K562 (cell line): Measurements from ENCODE around the gene SPATC1L. TPM values are rescaled to one million over a fixed set of nuclear protein-coding genes. Genes with fewer than 3 reads are reported as not detected.

ENCODE experiments used
- ATAC-seq: fragments of 200-7000 bp; cut with Tn5 transposase; 3 replicates; pipeline ENCODE4 v1.9.1; 2020; ENCODE audit warnings: moderate library complexity
- BruUV-seq: library from RNA; stranded (reverse); fragments of 400-500 nt; replicated peaks from 2 replicates; lab custom pipeline; 2021; lab: Mats Ljungman, UMichigan
- CTCF ChIA-PET: fragments of 300-600 bp; formaldehyde crosslinking; extraction: SDS; loops from one replicate; lab custom pipeline; 2021; ENCODE audit warnings: low intra/inter-chr PET ratio; lab: Yijun Ruan, JAX
- POLR2A ChIA-PET: fragments of 300-600, 350-650 bp; sonication (Branson Sonifier 250); formaldehyde crosslinking; extraction: SDS; loops from one replicate; lab custom pipeline; 2021; ENCODE audit warnings: antibody characterized with exemption, inconsistent platforms; lab: Yijun Ruan, JAX
- DNase-seq, 4 experiments: peaks; one replicate each; pipeline versions ENCODE4 v3.0.0 to v3.0.0-alpha.2; 2011 to 2018; ENCODE audit warnings: low spot score in 3 of 4, mixed read lengths in 3 of 4; ENCODE audit errors: extremely low read depth in 1 of 4
- FAIRE-seq: peaks from 2 replicates; lab custom pipeline; 2011; peaks lifted over from hg19 to GRCh38; lab: Jason Lieb, UNC
- H2AFZ ChIP-seq: 2 replicates; pipeline ENCODE4 v1.6.0; 2011; ENCODE audit warnings: low read depth, low read length, control low read depth, inconsistent platforms
- H3K27ac ChIP-seq: fragments of 200-600 bp; 3 replicates; pipeline ENCODE4 v1.8.0; 2011; ENCODE audit warnings: low read depth, mild to moderate bottlenecking, control low read depth, inconsistent platforms, low read length, moderate library complexity, mixed read lengths; ENCODE audit errors: extremely low read depth
- H3K27me3 ChIP-seq, 2 experiments: fragments of 300-600 bp in 1 of 2; 2 replicates in 1 of 2; 3 replicates in 1 of 2; pipeline versions ENCODE4 v1.6.0 to v1.8.0; 2011; ENCODE audit warnings: inconsistent platforms in 2 of 2, low read length in 2 of 2, mild to moderate bottlenecking in 1 of 2, mixed read lengths in 1 of 2, moderate library complexity in 1 of 2; ENCODE audit not compliant: control insufficient read depth in 2 of 2, insufficient read depth in 2 of 2
- H3K36me3 ChIP-seq: fragments of 300-600 bp; 3 replicates; pipeline ENCODE4 v1.8.0; 2011; ENCODE audit warnings: mild to moderate bottlenecking, low read length, inconsistent platforms; ENCODE audit not compliant: control insufficient read depth, insufficient read depth
- H3K4me1 ChIP-seq, 2 experiments: fragments of 200-600 bp in 1 of 2; replicated peaks in 1 of 2; 2 replicates in 1 of 2; 3 replicates in 1 of 2; pipeline versions ENCODE4 v1.5.1 to v1.8.0; 2011; ENCODE audit warnings: inconsistent platforms in 2 of 2, low read length in 2 of 2, mild to moderate bottlenecking in 1 of 2, mixed read lengths in 1 of 2, moderate library complexity in 1 of 2; ENCODE audit not compliant: control insufficient read depth in 2 of 2, insufficient read depth in 2 of 2
- H3K4me2 ChIP-seq: 2 replicates; pipeline ENCODE4 v1.6.1; 2011; ENCODE audit warnings: low read length, control low read depth, inconsistent platforms, mixed read lengths; ENCODE audit not compliant: insufficient read depth
- H3K4me3 ChIP-seq: fragments of 200-600 bp; sonication (generic), shearing (Covaris generic); 2 replicates; pipeline ENCODE4 v1.5.1; 2016; ENCODE audit warnings: control low read depth, inconsistent platforms
- H3K79me2 ChIP-seq: fragments of 200-600 bp; 3 replicates; pipeline ENCODE4 v1.8.0; 2011; ENCODE audit warnings: low read length, inconsistent platforms; ENCODE audit not compliant: control insufficient read depth, insufficient read depth
- H3K9ac ChIP-seq, 2 experiments: 2 replicates each; pipeline versions ENCODE4 v1.6.0 to v1.6.1; 2011; ENCODE audit warnings: low read depth in 2 of 2, low read length in 2 of 2, control low read depth in 1 of 2, inconsistent platforms in 1 of 2, mild to moderate bottlenecking in 1 of 2, mixed read lengths in 1 of 2; ENCODE audit not compliant: insufficient read depth in 1 of 2
- H3K9me1 ChIP-seq: one replicate; pipeline ENCODE4 v1.6.0; 2011; ENCODE audit warnings: inconsistent platforms, mild to moderate bottlenecking, low read length, moderate library complexity; ENCODE audit not compliant: control insufficient read depth, insufficient read depth
- H3K9me3 ChIP-seq: replicated peaks from 2 replicates; pipeline ENCODE4 v1.5.1; 2011; ENCODE audit warnings: low read depth, low read length, inconsistent platforms; ENCODE audit not compliant: control insufficient read depth, insufficient read depth
- H4K20me1 ChIP-seq: replicated peaks from 2 replicates; pipeline ENCODE4 v1.6.1; 2011; ENCODE audit warnings: low read length, inconsistent platforms, mixed read lengths; ENCODE audit not compliant: control insufficient read depth, insufficient read depth
- HMGN3 ChIP-seq: IDR thresholded peaks from 2 replicates; pipeline ENCODE4 v1.6.1; 2011; ENCODE audit warnings: borderline replicate concordance, low read depth, mild to moderate bottlenecking, mixed read lengths, low read length; ENCODE audit not compliant: insufficient read length; ENCODE audit errors: extremely low read depth
- POLR2H ChIP-seq: IDR thresholded peaks from 2 replicates; pipeline ENCODE4 v1.6.1; 2016; ENCODE audit warnings: missing genetic modification characterization, low read depth, mild to moderate bottlenecking, control low read depth, missing compliant biosample characterization, moderate library complexity
- SREBF1 ChIP-seq: fragments of 150-350 bp; IDR thresholded peaks from 2 replicates; pipeline ENCODE4 v1.6.1; 2014; ENCODE audit warnings: antibody characterized with exemption, low read depth, low read length, borderline replicate concordance
- ZBTB1 ChIP-seq: sonication (generic); formaldehyde crosslinking; IDR thresholded peaks from 2 replicates; pipeline ENCODE4 v1.8.1; 2023; ENCODE audit warnings: missing genetic modification reagents, low read depth, mild to moderate bottlenecking, borderline replicate concordance
- ZNF280B ChIP-seq: fragments of 250-450 bp; sonication (Bioruptor Pico); IDR thresholded peaks from 2 replicates; pipeline ENCODE4 v1.5.1; 2021; ENCODE audit warnings: mild to moderate bottlenecking
- ZNF395 ChIP-seq: fragments of 200-800 bp; sonication (Bioruptor generic); IDR thresholded peaks from 2 replicates; pipeline ENCODE4 v1.6.1; 2017; ENCODE audit warnings: missing genetic modification characterization, missing compliant biosample characterization
- WGBS: fragments of 100-300 bp; shearing (Covaris generic); methylation state at CpG from one replicate; pipeline ENCODE4 v1.1.6; 2016; ENCODE audit warnings: low coverage, mixed read lengths; ENCODE audit not compliant: insufficient coverage; ENCODE audit errors: missing lambda C conversion rate; 5-methylcytosine and 5-hydroxymethylcytosine counted together
- in situ Hi-C: fragments of 300-500 bp; cut with MboI; formaldehyde crosslinking; loops from 4 replicates; pipeline ENCODE4 v1.15.0; 2018; ENCODE audit warnings: inconsistent platforms, mixed read lengths
- intact Hi-C: fragments of 100-400 bp; cut with micrococcal nuclease; formaldehyde crosslinking; loops from 2 replicates; pipeline ENCODE4 v1.14.2; 2022
- polyA plus RNA-seq, 8 experiments: library from polyadenylated mRNA; depleted of rRNA in 4 of 8; stranded (reverse) in 5 of 8; unstranded in 3 of 8; fragments of >200 nt; fragmentation: Nextera tagmentation in 2 of 8; fragmentation: Illumina TruSeq in 1 of 8; extraction: Ambion mirVana in 2 of 8; extraction: Trizol in 1 of 8; gene quantifications; 2 replicates each; pipeline versions ENCODE4 v1.2.1 to v1.2.3, GENCODE V29; 2011 to 2014; ENCODE audit warnings: inconsistent platforms in 1 of 8, missing spikeins in 1 of 8
- total RNA-seq, 7 experiments: library from RNA; depleted of rRNA in 6 of 7; stranded (reverse); fragments of >200 nt in 6 of 7; fragmentation: Illumina TruSeq in 2 of 7; extraction: Trizol in 2 of 7; gene quantifications; 2 replicates each; pipeline versions ENCODE4 v1.2.1 to v1.2.3, GENCODE V29; 2011 to 2021; ENCODE audit warnings: low replicate concordance in 1 of 7
- TF ChIP-seq, protein P1 (sequence below): sonication (generic); formaldehyde crosslinking; IDR thresholded peaks from 2 replicates; pipeline ENCODE4 v1.8.0; 2022; ENCODE audit warnings: missing genetic modification reagents, mild to moderate bottlenecking, borderline replicate concordance

The SPATC1L gene
- total and polyA plus RNA-seq, 9 of the 15 experiments (the other 6 are each of a cell fraction or from before 2014, with no cell fraction given): 0.14 to 121 (median 34.0) TPM; not detected in 1

DNA sequence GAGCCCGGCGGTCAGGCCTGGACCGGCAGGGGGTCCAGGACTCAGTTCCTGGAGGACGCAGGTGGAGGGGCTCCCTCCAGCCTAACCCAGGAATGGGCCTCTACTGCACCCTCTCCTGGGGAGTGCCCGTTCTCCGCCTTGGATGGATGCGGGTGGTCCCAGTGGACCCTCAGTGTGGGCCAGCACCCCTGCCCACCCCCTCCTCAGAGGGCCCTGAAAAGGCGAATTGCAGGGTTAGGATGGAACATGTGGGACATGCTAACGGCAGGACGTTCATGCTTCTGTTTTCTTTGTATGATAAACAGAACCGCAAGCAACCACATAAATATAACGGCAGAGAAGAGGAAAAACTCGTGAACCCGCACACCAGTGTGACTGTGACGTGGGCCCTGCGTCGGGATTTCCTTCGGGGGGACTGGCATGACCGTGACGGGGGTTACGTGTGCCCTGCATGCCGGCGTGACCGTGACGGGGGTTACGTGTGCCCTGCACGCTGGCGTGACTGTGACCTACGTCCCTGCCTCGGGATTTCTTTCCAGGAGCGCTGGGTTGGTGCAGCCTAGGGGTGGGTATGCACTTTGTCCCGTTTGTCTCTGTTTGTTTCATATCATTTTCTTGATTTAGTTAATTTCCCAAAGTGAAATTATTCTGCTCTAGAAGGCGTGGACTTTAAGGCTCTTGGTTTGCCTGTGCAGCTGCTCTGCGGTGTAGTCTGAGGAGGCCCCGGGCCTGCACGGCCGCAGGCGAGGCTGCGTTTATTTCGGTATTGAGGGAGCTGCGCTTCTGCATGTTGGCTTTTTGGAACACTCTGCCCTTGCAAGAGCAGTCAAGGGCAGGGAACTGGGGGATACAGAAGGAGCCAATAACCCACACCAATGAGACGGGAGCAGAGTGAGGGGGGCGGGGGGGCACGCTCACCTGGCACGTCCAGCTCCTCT lies 32.0 kb downstream of the SPATC1L start:
- ATAC-seq: no peak
- in situ Hi-C loops (no loop called here), intact Hi-C loops (loop anchor here (2.0 to 5.0 kb wide), 3 partner anchors 37 to 75 kb away; partner anchors contain the start of gene LSS)
- Histone ChIP-seq H3K27me3 (no peaks in the 10 kb centered on the region), H3K79me2 (no peaks in the 10 kb centered on the region; the same call in 2 of the 3 replicates), H3K9me3 (no peaks in the 10 kb centered on the region), H4K20me1 (no peaks in the 10 kb centered on the region), H3K36me3 (peaks cover 13% of the 10 kb centered on the region; the same call in 2 of the 3 replicates), H3K9ac (peak overlapping the region; percentile 68 to 87; a peak in 3 of 4 replicates), H3K4me2 (peak overlapping the region; percentile 75), H3K9me1 (no peaks in the 10 kb centered on the region), H3K27ac (peak overlapping the region; percentile 74; the same call in 2 of the 3 replicates), H3K4me3 (no peak overlapping the region), H2AFZ (peak overlapping the region; percentile 86), H3K4me1 (peaks cover 15 to 77% of the 10 kb centered on the region in 2 experiments)
- TF ChIP-seq SREBF1: no peak
- TF ChIP-seq, protein P1, sequence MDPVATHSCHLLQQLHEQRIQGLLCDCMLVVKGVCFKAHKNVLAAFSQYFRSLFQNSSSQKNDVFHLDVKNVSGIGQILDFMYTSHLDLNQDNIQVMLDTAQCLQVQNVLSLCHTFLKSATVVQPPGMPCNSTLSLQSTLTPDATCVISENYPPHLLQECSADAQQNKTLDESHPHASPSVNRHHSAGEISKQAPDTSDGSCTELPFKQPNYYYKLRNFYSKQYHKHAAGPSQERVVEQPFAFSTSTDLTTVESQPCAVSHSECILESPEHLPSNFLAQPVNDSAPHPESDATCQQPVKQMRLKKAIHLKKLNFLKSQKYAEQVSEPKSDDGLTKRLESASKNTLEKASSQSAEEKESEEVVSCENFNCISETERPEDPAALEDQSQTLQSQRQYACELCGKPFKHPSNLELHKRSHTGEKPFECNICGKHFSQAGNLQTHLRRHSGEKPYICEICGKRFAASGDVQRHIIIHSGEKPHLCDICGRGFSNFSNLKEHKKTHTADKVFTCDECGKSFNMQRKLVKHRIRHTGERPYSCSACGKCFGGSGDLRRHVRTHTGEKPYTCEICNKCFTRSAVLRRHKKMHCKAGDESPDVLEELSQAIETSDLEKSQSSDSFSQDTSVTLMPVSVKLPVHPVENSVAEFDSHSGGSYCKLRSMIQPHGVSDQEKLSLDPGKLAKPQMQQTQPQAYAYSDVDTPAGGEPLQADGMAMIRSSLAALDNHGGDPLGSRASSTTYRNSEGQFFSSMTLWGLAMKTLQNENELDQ (CRISPR knock-in tag): no peak
- TF ChIP-seq ZNF280B: no peak
- no peak for TF ChIP-seq POLR2H (tag)
- TF ChIP-seq HMGN3: peak; percentile 8
- TF ChIP-seq ZNF395 (CRISPR knock-in tag): no peak
- TF ChIP-seq ZBTB1: no peak
- WGBS: 90% methylated on average over 42 of the region's 45 CpGs
- no peak for DNase-seq
- FAIRE-seq: no peak
- CTCF ChIA-PET: interaction anchor here (0.7 kb wide), 1 partner anchor 58 kb away, joined by 3 read pairs; no protein-coding TSS in a partner anchor
- no TSS peak for BruUV-seq
- POLR2A ChIA-PET: interaction anchor here (0.6 to 2.1 kb wide), 3 partner anchors 9 to 62 kb away, joined by 3 to 16 read pairs (median 4); no protein-coding TSS in a partner anchor
